HG03575 (cell line): ENCODE data around the gene PON3.
A peak's percentile ranks its signal among the peaks of the same experiment; 100 is the strongest.

Experiments used
- ATAC-seq: cut with Tn5 transposase; IDR thresholded peaks from one replicate; pipeline ENCODE4 v1.9.1; 2021; ENCODE audit not compliant: unreplicated experiment, insufficient number of reproducible peaks, low FRiP score; ENCODE audit errors: extremely low read depth

Gene PON3

DNA sequence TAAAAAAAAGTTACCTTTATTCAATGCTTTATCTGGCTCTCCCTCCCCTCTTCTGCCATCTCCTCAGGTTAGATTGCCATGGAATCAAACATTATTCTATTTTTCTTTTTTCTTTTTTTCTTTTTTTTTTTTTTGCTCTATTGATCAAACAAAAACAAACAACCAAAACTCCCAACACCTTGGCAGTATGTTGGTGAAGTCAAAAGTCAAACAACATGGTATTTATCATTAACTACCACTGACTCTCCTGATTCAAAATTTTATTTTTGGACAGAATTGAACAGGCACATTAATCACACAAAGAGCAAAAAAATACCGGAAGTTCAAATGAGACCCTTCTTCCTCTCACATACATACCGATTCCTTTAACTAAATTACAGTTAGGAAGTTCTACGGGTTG lies 78.2 kb downstream of the PON3 start:
- no peak for ATAC-seq

GRCh38 chr7:95317546-95317945 lies 78.6 kb downstream of the PON3 start:
- ATAC-seq = no peak

- ATAC-seq = peak; percentile 65
Measured at GRCh38 chr7:95316588-95316987, 79.6 kb downstream of the PON3 start.

GRCh38 chr7:95312561-95312960 lies 83.6 kb downstream of the PON3 start:
- no peak for ATAC-seq

DNA sequence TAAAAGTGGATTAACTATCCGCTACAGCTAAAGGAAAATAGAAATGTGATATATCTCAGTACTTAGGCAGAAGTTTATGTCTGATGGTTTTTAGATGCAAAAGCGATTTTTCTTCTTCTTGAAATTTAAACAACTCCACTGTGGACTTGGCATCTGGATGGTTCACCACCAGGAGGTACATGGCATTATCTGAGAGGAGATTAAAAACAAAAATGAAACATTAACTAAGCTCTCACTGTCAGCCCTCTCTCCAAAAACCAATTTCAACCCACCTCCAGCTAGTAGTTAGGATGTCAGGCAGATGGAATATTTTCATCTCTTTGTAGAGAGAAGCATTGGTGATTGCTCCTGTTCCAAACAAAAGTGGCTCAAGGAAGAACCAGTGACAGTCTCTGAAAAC lies 84.8 kb downstream of the PON3 start:
- ATAC-seq = no peak

DNA sequence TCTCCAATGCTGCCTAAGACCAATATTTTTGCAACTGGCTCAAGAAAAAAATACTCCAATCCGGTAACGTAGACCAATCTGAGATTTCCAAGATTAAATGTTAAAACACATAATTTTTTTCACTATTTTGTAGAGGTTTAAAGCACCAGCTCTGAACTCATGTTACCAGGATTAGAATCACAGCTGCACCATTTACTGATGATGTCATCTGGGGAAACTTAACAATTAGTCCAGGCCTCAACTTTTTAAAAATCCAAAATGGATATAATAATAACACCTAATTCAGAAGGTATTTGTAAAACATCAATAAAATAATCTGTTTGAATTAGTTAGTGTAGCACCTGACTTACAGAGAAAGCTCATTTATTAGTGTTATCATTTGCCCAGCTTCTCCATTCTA lies 86.2 kb downstream of the PON3 start:
- no peak for ATAC-seq
